22Rv1 (cell line): ENCODE measurements around the gene C3orf22.

Experiments used
- CTCF ChIP-seq: fragments of 450-650 bp; IDR thresholded peaks from 2 replicates; pipeline ENCODE4 v1.5.1; 2017; ENCODE audit warnings: mild to moderate bottlenecking
- ZFX ChIP-seq: fragments of 450-650 bp; IDR thresholded peaks from 2 replicates; pipeline ENCODE4 v1.6.1; 2017; ENCODE audit warnings: antibody characterized with exemption, borderline replicate concordance

- TF ChIP-seq CTCF (no peak), ZFX (no peak)
Measured at GRCh38 chr3:126549861-126550487, 8.8 kb downstream of the C3orf22 start.
